ENCODE data around the gene ANKH.

DNA sequence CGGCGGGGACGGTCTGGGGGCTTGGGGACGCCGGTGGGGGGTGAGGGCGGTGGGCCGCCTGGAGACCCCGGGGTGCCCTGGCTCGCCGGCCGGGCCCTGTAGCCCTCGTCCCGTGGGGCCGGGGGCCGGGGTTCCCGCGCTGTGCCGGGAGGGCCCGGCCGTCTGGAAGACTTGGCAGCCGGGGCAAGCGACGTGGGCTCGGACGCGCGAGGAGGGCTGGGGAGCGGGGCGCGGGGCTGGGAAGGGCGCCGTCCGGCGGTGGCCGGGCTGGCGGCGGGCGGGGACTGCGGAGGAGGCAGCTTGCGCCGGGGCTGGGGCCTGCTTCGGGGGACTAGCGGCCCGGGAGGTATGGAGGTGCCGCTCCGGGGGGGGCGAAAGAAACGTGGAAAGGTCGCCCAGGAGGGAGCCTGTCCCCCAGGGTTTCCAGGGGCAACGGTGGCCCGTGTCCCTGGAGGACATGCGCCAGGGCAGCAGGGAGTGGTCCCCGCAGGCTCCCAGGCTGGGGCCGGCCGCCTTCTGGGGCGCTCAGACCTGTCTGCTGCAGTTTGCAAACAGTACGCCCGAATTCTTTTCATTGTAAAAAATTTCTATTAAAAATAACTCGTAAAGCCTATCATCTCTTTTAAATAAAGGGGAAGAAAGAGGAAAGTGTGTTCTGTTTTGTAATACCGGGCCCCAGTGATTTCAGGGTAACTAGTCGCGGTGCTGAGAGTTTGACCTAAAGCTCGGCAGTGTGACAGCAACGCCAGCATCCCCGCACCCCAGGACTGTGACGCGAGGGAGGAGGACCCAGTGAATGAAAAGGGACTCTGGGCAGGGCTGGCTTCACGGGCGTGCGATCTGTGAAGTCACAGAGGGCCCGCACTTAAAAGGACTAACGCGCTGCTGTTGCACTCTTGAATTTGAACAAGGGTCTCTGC, 752 bp upstream of the ANKH start:
- TF ChIP-seq, protein P1, sequence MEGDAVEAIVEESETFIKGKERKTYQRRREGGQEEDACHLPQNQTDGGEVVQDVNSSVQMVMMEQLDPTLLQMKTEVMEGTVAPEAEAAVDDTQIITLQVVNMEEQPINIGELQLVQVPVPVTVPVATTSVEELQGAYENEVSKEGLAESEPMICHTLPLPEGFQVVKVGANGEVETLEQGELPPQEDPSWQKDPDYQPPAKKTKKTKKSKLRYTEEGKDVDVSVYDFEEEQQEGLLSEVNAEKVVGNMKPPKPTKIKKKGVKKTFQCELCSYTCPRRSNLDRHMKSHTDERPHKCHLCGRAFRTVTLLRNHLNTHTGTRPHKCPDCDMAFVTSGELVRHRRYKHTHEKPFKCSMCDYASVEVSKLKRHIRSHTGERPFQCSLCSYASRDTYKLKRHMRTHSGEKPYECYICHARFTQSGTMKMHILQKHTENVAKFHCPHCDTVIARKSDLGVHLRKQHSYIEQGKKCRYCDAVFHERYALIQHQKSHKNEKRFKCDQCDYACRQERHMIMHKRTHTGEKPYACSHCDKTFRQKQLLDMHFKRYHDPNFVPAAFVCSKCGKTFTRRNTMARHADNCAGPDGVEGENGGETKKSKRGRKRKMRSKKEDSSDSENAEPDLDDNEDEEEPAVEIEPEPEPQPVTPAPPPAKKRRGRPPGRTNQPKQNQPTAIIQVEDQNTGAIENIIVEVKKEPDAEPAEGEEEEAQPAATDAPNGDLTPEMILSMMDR (IDR thresholded peaks at IDR 0.05) = peak in 1 of 4 experiments; percentile 10
- TF ChIP-seq POLR2A (IDR thresholded peaks at IDR 0.05) = peak; percentile 60
- peak; percentile 64 for TF ChIP-seq POLR2AphosphoS5 (IDR thresholded peaks at IDR 0.05)

Data from prostate gland (tissue), 2 donors.